Germinal center (tissue), 1 donor: ENCODE measurements around the gene FSTL4.

ENCODE experiments used
- DNase-seq: peaks from one replicate; pipeline ENCODE4 v3.0.0; 2012; ENCODE audit warnings: mixed read lengths, low spot score

The FSTL4 gene

DNA sequence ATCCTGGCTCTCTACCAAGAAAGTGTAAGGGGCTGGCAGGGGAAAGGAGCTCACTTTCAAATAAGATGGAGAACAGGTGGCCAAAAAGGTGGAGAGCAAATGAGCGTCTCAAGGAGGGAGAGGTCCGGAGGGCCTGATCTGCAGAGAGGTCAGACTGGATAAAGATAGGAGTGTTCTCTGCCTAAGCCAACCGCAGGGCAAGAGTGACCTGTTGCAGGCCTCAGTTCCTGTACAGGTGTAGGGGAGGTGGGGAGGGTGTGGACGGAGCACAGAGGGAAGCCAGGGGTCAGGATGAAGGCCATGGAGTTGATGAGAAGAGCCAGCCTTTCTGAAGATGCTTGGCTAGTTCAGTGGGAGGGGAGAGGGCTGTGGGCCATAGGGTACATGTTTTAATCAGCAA, 320.8 kb downstream of the FSTL4 start:
- DNase-seq: no peak

DNA sequence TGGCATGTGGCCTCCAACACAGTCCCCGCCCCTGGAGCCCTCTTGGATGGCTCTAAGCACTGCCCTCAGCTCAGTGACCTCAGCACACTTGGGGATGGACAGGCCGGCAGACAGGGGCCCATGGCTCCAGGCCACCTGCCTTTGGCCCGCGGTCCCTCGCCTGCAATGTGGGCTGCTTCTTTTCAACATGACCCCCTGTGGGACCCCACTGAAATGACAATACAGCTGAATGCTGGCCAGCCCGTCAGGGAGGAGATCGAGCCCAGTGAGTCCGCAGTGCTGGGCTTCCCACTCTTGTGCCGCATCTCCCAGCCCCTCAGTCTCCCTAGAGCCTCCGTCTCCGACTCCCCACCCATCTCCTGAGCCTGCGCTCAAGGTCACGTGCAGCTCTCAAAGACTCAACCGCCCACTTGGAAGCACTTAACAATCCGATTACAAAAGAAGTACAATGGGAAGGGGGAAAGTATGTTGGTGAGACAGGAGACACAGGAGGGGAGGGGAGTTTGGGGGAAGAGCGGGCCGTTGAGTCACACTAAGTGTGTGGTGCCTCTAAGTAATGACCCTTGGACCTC, 321.6 kb downstream of the FSTL4 start:
- no peak for DNase-seq

DNA sequence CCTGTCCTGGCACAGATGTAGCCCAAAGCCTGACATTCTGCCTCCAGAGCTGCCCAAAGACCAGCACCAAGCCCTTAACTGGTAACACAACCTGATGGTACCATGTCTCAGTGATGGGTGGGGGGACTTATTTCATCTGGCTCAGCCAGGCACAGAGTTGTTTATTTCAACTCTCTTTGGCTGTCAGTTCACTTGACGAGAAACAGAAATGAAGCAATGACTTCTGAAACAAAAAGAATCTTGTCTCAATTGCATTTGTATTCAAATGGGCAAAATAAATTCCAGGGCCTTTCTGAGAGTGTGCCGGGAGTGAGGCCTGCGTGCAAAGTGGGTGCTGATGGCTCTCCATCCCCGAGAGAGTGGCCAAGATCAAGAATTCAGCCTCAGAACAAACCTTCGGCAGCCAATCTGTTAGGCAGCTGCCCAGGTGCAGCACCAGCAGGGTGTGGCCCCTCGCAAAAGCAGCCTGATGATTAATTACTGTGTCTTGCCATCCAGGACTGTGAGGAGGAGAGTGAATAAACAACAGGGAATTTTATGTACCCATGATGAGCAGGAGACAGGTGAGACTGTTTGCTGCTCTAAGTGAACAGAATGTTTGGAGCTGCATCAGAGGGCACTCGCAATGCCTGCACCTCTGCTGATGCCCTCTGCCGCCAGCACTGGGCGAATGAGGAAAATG, 322.5 kb downstream of the FSTL4 start:
- no peak for DNase-seq

DNA sequence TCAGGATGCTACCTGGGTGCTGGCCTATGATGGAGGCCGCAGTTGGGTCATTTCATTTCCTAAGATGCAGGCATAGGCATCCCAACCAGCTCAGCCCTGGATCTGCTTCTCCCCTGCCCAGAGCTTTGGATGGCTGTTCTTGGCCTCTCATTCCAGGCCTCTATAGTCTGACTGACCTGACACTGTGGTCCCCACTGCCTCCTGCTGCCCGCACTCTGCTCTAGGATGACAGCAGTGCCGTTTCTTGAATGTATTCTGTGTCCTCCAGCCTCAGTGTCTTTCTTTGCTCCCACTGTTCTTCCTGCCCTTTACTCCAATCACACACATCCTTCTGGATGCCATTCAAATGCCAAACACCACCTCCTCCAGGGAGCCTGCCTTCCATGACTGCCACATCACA, 324.8 kb downstream of the FSTL4 start:
- DNase-seq: no peak

DNA sequence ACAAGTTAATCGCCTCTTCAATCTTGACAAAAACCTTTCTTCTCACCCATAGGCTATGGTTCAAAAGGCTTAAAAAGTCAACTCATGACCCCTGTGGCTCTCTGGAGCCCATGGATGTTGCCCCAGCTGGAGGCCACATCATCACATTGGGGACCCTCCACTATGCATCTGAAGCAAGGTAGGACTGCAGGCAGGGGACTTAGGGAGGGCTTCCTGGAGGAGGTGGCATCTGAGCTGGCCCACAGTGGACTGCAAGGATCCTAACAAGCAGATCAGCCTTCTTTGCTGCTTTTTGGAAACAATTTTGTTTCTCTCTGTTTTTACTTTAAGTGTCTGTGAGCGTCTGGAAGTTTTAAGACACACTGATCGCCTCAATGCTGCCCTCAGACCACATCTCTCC, 325.9 kb downstream of the FSTL4 start:
- no peak for DNase-seq

DNA sequence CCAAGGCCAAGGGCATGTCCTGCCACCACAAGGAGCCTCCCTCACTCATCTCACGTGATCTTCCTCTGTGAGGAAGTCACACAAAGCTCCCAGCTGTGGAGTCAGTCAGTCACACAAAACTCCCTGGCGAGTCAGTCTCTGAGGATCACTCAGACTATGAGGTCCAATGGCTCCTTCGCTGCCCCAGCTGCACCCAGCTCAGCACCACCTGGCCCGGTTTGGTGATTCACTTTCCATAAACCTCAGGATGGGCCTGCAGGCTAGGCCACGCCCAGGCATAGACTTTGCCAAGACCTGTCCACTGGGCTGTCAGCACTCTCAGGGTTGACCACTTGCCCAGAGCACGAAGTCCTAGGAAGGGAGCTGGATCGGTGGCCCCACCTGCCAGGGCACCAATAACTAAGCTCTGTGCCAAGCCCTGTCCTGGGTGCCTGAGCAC, 326.7 kb downstream of the FSTL4 start:
- DNase-seq: no peak

DNA sequence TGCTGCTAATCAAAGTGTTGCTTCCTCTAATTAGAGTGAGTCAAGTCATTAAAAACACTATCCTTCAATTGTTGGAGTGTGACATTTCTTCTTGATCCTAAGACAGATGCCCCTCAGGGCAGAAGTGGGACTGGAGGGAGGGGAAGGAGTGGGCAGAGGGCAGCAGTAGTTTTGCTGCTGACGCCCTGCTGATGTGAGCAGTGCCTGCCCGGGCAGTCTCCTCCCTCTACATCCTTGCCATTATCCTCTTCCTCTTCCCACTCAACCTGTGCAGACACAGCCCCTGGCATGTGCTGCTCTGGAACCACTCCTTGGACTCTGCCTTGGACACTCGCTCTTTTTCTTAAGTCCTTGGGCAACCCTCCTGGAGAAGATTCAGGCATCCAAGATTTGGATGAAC, 328.0 kb downstream of the FSTL4 start:
- no peak for DNase-seq

DNA sequence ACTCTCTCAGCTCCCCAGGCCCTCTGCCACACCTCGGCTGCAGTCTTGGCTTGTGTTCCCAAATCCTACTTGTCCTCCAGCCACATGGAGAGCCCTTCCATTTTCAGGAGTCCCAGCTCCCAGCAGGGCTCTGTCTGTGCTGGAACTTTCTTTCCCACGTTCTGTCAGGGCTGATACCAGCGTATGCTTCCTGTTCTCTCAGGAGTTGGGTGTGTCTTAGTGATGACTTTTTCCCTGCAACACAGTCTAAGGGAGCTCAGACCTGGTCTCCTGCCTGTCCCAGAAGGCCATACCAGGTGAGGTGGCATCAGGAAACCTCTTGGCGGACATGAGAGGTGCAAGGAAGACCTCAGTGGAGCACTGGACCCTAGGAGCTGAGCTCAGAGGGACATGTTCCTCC, 334.0 kb downstream of the FSTL4 start:
- no peak for DNase-seq

DNA sequence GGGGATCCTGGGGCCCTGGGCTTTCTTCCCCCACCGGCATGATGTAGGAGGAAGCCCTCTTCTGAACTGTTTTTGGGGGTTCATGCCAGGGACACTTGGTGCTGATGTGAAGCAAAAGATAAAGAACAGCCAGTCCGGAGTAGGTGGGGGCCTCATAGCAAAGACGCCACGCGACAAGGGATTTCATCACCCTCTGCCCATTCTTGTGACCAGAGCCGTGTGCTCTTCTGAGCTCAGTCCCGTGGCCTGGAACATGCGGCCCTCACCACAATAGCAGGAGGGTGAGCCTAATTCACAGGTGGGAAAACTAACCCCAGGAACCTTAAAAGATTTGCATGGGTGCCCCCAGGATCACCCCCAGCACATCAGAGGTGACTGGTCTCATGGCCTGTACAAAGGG, 334.6 kb downstream of the FSTL4 start:
- no peak for DNase-seq

DNA sequence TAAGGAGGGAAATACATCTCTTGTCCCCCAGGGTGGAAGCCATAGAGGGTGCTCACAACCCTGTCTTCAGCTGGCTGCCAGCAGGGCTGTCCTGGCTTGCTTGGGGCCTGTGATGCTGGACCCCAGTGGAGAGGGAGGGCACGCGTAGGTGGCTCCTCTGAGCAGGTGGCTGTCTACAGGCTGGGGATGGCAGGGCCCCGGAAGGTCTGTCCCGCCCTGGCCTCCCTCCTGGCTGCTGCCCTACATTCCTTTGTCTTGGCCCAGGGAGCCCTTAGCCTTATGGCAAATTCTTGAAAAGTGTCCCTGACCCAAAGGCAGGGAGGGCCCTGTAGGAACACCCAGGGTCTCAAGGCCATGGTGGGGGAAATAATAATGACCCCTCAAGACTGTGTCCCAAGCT, 336.2 kb downstream of the FSTL4 start:
- DNase-seq: no peak

DNA sequence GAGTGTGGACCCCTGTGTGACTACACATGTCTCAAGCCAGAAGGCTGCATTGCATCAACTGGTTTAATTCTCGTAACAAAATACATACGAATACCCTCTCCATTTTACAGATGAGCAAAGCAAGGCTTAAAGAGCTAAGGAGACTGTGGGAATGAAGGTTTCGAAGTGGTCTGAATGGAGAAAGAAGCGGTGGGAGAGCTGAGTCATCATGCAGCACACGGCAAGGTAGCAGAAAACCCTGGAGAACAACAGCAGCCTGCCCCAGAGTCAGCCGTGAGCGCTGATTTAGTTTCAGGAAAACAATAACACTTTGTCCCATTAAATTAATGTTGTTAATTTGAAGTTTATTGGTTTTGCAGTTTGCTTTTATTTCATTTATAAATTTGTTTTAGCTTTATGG, 336.7 kb downstream of the FSTL4 start:
- no peak for DNase-seq

DNA sequence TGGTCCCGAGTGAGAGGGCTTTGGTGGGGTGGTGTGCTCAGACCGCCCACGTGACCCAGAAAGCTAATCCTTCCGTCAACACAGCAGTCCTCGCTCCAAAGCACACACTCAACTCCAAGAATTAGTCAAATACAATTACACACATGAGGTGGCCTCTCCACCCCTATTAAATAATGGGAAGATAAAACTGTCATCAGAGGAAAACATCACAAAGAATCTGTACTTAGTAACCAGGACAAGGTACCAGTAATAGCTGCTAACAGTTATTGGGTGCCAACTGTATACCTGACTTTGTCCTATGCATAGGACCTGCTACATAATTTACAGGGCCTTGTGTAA, 337.8 kb downstream of the FSTL4 start:
- no peak for DNase-seq

DNA sequence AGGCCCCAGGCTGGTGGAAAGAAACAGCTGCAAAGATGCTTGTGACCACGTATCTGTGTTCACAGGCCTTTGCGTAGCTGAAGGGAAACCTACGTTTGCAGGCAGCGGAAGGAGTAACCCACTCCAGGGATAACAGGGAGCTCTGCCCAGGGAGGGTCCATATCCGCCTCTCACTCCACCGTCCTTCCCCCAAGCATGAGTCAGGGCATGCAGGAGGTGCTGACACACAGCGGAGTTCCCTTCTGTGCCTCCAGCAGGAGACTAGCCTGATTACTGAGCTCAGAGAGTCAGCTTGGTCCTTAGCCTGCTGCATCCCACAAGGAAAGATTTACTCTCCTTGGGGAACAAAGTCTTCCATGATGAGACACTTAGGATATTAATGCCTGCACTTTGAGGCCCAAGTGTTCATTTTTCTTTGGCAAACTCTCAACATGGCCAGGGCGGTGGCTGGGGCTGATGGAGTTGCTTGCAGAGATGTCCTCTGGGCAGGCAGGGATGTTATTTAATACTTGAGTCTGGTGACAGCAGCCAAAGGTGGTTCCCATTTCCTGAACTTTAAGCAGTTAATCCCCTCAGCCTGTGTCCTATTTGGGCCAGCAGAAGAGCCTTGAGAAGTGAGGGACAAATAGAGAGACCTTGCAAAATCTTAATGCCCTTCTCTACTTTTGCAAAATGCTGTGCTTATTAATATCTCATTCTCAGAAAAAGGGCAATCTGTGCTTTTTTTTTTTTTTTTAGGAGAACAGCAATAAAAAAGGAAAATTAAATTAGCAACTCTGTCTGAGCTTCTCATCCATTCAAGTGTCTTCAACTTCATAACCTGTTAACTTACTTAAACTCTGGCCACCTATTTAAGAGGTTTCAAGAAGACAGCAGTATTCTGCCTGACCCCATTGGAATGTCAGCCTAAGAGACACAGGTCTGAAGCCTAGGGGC, 338.4 kb downstream of the FSTL4 start:
- DNase-seq: no peak

DNA sequence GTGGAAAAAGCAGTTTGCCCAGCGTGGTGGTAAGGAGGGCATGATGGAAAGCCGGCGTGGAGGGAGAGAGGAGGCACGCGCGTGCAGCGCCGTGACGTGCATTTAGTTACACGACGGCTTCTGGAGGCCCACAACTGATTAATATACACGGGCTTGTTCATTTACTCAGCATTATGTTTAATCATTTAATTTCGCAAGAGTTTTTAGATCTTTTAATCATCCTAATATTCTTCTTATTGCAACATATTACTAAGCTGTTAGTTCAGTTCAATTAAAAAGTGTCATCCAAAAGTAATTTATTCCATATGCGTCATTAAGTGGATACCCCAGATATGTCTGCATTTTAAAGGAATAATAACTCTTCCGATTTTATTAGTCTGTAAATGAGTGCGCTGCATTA, 340.0 kb downstream of the FSTL4 start:
- DNase-seq: no peak

DNA sequence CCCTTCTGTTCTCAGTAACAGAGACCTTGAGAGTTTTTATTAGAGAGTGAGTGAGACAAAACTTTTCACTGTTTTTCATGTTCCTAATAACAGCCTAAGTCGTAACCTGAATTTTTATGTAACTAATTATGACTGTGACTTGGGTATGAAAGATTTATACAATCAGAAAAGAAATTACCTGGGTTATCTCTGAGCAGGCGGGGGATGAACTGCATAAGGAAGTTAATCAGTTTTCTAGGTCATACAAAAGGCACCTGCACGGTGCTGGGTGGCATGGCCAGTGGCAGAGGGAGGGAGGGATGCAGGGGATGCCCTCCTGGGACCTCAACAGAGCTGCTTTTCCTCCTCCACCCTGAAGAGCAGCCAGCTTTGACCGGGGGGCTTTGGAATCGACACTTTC, 340.7 kb downstream of the FSTL4 start:
- DNase-seq: no peak

DNA sequence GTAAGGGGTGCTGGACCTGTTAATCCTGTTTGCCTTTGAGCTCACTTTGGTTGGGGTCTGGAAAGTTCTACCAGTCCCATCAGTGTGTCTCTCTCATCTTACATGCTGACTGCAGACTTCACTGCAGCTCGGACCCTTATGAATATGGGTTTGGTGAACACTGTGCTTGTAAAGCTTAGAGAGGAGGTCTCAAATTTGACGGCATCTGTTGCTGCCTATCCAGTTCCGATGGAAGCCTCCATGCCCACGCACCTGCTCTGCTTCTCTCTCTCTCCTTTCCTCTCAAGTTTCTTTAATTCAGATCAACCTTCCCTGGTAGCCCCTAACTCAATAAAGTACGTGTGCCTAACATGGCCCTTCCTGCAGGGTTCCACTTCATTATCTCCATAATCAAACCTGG, 342.6 kb downstream of the FSTL4 start:
- no peak for DNase-seq

DNA sequence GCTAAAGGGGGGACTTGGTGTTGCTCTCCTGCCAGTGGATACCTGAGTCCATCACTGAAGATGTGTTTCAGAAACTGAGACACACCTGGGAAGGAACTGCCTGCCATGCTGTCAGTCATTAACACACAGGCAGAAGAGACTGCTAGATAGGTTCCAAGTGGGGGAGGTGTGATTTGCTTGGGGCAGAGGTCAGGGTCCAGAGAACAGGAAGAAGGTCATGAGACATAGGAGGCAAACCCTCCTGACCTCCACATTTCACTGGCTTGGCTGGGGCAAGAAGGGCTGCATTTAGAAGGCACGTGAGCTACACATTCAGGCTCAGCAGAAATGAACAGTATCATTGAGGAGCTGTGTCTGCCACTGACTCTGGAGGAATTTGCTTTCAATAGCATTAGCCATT, 344.7 kb downstream of the FSTL4 start:
- no peak for DNase-seq

DNA sequence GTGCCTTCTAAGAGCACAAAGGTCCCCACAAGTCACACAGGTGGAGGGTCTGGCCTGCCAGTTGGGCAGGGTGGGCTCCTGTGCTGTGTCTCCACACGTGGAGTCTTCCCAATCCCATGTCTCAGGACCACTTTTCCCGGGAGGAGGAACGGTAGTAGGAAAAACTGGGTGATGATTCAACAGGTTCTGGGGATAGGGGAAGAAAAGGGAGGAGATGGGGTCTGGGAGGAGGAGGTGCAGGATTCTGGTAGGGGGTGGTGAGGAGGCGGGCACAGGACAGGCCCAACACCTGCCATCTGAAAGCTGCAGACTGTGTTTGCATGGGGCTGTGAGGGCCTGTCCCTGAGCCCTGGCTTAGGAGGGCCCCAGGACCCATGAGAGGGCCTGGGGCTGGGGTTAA, 345.4 kb downstream of the FSTL4 start:
- no peak for DNase-seq

DNA sequence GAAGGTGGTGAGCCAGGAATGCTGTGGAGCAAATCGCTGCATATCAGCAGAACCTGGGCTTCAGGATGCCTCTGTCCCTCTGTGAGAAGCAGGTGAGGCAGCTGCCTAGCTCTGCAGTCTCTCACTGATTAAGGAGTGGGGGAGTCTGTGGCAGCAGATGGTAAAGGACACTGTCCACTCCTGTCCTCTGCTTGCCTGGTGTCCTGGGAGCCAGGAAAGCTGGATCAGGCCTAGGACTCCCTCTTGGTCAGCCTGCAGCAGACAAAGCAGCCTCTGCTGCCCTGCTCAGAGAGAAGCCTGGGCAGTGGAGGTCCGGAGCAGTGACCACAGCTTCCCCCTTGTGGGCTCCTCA, 345.8 kb downstream of the FSTL4 start:
- DNase-seq: no peak

DNA sequence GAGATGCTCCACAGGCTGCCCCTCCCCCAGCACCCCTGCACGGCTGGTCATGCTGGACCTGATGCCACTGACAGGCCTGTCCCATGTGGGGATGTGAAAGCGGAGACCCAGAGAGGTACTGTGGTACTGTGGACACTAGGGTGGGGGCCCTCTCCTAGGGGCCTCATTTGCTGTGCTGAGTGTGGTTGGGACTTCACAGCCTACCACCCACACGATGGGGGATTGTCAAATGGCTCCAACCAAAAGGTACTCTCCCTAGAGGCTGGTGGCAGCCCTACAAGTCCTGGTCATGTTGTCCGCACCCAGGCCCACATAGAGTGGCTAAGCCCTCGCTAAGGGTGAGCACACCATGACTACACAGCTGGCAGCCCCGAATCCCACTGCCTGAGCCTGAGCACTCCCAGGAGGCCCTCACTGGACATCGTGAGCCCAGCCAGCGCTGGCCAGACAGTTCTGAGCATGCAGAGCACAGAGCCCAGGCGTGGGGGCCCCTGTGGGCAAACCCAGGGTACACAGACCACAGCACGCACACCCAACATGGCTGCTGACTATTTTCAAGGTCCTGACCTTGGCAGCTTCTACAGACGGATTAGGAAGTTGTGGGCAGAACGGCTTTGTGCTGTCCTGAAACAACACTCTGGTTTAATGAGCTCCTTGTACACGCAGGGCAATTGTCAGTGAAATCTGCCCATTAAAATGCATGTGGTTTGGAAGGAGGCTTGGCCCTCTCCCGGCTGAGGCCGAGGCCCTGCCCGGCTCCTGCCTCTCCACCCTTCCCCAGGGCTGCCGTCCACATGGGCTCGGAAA, 346.4 kb downstream of the FSTL4 start:
- no peak for DNase-seq

DNA sequence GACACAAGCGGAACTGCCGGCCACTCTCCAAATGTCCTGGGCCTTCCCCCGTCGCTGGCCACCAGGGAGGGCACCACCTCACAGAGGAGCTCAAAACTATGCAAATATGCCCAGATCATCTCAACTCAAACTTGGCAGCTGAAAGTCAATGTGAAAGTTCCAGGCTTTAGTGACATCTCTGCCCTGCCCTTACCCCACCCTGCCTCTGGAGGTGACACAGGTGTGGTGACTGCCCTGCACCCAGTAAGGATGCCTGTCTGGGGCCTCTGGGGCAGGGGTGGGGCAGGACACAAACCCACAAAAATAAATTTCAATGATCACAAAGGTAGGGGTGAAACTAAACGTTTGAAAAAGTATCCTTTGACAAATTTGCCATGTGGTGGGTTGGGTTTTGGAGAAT, 347.1 kb downstream of the FSTL4 start:
- no peak for DNase-seq

DNA sequence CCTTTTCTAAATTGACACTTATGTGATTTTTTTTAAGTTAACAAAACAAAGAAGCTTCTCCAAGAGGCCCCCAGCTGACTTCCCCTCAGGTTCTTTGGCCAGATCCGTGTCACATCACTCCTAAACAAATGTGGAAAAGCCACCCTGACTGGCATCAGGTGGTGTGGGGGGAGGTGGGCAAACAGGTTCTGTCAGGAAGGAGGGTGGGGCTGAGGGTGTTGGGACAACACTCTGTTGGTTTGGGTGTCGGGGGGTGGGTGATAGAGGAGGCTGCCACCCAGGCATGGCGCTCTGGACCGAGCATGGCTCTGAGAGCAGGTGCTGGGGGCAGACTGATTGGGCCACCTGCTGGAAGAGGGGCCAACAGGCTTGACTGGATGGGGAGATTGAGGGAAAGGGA, 349.7 kb downstream of the FSTL4 start:
- DNase-seq: no peak

DNA sequence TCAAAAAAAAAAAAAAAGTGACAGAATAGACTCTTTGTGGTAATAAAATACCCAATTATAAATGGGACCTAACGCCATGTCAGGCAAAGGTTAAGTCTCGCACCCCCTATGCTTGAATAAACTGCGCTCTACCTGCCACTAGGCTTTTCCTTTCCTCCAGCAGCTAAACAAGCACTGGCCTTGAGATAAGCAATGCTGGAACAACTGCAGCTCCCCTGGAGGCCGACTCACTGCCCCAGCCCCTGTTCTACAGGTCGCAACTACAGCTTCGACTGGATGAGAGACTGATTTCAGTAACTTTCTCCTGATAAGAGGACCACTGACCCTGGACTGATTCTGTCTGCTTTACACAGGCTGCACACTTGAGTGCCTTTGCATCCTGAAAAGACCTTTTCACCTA, 350.3 kb downstream of the FSTL4 start:
- no peak for DNase-seq
